ENCODE results near the gene CEACAM7. TPM values are rescaled to one million over a fixed set of nuclear protein-coding genes. Genes with fewer than 3 reads are reported as not detected.

The CEACAM7 gene
- total and polyA plus RNA-seq, 10 donors: 0.13 TPM; not detected in 9

- Histone ChIP-seq H3K36me3 (no peaks in the 10 kb centered on the region), H3K27me3 (replicated peaks in 1 of 7) (peaks cover 0 to 76% (median 7%) of the 10 kb centered on the region in 7 donors), H3K4me3 (no peak overlapping the region), H3K9me3 (no peaks in the 10 kb centered on the region), H3K4me1 (peaks cover 0 to 10% (median 4%) of the 10 kb centered on the region in 6 donors), H3K27ac (no peak overlapping the region)
- intact Hi-C loops (cut with DNase I; ENCODE audit: low total_unique reads): no loop called here
- DNase-seq: no peak
- WGBS, 5 donors: 73 to 88% (median 82%) methylated on average over 4 to 5 of the region's 5 CpGs
- TF ChIP-seq POLR2AphosphoS5 (IDR thresholded peaks at IDR 0.05) (no peak), CTCF (IDR thresholded peaks at IDR 0.05 in 8 of 11, conservative IDR thresholded peaks at IDR 0.05 in 3 of 11) (no peak), POLR2A (IDR thresholded peaks at IDR 0.05) (no peak)
Measured at GRCh38 chr19:41707871-41708371, 19.9 kb upstream of the CEACAM7 start.

DNA sequence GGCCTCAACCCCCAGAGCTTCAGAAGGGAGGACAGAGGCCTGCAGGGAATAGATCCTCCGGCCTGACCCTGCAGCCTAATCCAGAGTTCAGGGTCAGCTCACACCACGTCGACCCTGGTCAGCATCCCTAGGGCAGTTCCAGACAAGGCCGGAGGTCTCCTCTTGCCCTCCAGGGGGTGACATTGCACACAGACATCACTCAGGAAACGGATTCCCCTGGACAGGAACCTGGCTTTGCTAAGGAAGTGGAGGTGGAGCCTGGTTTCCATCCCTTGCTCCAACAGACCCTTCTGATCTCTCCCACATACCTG, 19.4 kb upstream of the CEACAM7 start:
- Histone ChIP-seq H3K4me3 (no peak overlapping the region), H3K27me3 (replicated peaks in 1 of 7) (peaks cover 0 to 76% (median 7%) of the 10 kb centered on the region in 7 donors), H3K9me3 (no peaks in the 10 kb centered on the region), H3K36me3 (no peaks in the 10 kb centered on the region), H3K4me1 (peaks cover 0 to 10% (median 4%) of the 10 kb centered on the region in 6 donors), H3K27ac (no peak overlapping the region)
- intact Hi-C loops (cut with DNase I; ENCODE audit: low total_unique reads): no loop called here
- WGBS, 5 donors: 43 to 71% (median 51%) methylated on average over 1 to 5 of the region's 5 CpGs
- no peak for TF ChIP-seq POLR2A (IDR thresholded peaks at IDR 0.05)
- TF ChIP-seq POLR2AphosphoS5 (IDR thresholded peaks at IDR 0.05): no peak
- no peak for TF ChIP-seq CTCF (IDR thresholded peaks at IDR 0.05 in 8 of 11, conservative IDR thresholded peaks at IDR 0.05 in 3 of 11)
- DNase-seq: no peak

DNA sequence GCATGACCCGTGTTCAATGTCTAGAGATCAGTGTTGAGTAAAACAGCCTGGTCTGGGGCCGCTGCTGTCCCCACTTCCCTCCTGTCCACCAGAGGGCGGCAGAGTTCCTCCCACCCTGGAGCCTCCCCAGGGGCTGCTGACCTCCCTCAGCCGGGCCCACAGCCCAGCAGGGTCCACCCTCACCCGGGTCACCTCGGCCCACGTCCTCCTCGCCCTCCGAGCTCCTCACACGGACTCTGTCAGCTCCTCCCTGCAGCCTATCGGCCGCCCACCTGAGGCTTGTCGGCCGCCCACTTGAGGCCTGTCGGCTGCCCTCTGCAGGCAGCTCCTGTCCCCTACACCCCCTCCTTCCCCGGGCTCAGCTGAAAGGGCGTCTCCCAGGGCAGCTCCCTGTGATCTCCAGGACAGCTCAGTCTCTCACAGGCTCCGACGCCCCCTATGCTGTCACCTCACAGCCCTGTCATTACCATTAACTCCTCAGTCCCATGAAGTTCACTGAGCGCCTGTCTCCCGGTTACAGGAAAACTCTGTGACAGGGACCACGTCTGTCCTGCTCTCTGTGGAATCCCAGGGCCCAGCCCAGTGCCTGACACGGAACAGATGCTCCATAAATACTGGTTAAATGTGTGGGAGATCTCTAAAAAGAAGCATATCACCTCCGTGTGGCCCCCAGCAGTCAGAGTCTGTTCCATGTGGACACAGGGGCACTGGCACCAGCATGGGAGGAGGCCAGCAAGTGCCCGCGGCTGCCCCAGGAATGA, 18.9 kb upstream of the CEACAM7 start:
- TF ChIP-seq CTCF (IDR thresholded peaks at IDR 0.05 in 8 of 11, conservative IDR thresholded peaks at IDR 0.05 in 3 of 11) (peak; percentile 72 to 93 (median 82)), POLR2A (IDR thresholded peaks at IDR 0.05) (no peak), POLR2AphosphoS5 (IDR thresholded peaks at IDR 0.05) (peak in 1 of 3 donors; percentile 57)
- H3K9me3 ChIP-seq: no peaks in the 10 kb centered on the region
- H3K4me3 ChIP-seq: peak overlapping the region in 7 of 8 donors; percentile 18 to 65 (median 32)
- H3K4me1 ChIP-seq: peaks cover 0 to 10% (median 4%) of the 10 kb centered on the region in 6 donors
- DNase-seq: peak; percentile 90
- peaks cover 0 to 77% (median 7%) of the 10 kb centered on the region in 7 donors for H3K27me3 ChIP-seq (replicated peaks in 1 of 7)
- WGBS, 5 donors: 16 to 31% (median 16%) methylated on average over 12 to 26 of the region's 26 CpGs
- H3K27ac ChIP-seq: peak overlapping the region in 2 of 8 donors; percentile 64 to 82
- intact Hi-C loops (cut with DNase I; ENCODE audit: low total_unique reads): no loop called here
- H3K36me3 ChIP-seq: no peaks in the 10 kb centered on the region

DNA sequence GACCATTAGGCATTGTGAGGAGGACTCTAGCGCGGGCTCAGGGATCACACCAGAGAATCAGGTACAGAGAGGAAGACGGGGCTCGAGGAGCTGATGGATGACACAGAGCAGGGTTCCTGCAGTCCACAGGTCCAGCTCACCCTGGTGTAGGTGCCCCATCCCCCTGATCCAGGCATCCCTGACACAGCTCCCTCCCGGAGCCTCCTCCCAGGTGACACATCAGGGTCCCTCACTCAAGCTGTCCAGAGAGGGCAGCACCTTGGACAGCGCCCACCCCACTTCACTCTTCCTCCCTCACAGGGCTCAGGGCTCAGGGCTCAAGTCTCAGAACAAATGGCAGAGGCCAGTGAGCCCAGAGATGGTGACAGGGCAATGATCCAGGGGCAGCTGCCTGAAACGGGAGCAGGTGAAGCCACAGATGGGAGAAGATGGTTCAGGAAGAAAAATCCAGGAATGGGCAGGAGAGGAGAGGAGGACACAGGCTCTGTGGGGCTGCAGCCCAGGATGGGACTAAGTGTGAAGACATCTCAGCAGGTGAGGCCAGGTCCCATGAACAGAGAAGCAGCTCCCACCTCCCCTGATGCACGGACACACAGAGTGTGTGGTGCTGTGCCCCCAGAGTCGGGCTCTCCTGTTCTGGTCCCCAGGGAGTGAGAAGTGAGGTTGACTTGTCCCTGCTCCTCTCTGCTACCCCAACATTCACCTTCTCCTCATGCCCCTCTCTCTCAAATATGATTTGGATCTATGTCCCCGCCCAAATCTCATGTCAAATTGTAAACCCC, 17.5 kb upstream of the CEACAM7 start:
- peaks cover 0 to 10% (median 4%) of the 10 kb centered on the region in 6 donors for H3K4me1 ChIP-seq
- intact Hi-C loops (cut with DNase I; ENCODE audit: low total_unique reads): no loop called here
- no peak overlapping the region for H3K4me3 ChIP-seq
- no peak for DNase-seq
- no peak overlapping the region for H3K27ac ChIP-seq
- peaks cover 0 to 78% (median 12%) of the 10 kb centered on the region in 7 donors for H3K27me3 ChIP-seq (replicated peaks in 1 of 7)
- 38 to 48% (median 45%) methylated on average over 8 to 10 of the region's 10 CpGs for WGBS, 5 donors
- H3K36me3 ChIP-seq: no peaks in the 10 kb centered on the region
- TF ChIP-seq POLR2A (IDR thresholded peaks at IDR 0.05) (no peak), CTCF (IDR thresholded peaks at IDR 0.05 in 8 of 11, conservative IDR thresholded peaks at IDR 0.05 in 3 of 11) (no peak), POLR2AphosphoS5 (IDR thresholded peaks at IDR 0.05) (no peak)
- no peaks in the 10 kb centered on the region for H3K9me3 ChIP-seq
